HG02642 (cell line): ENCODE data around the gene FANCF.

Source experiments
- ATAC-seq: cut with Tn5 transposase; IDR thresholded peaks from one replicate; pipeline ENCODE4 v1.9.1; 2021; ENCODE audit warnings: mild to moderate bottlenecking; ENCODE audit not compliant: unreplicated experiment, poor library complexity

Gene FANCF

DNA sequence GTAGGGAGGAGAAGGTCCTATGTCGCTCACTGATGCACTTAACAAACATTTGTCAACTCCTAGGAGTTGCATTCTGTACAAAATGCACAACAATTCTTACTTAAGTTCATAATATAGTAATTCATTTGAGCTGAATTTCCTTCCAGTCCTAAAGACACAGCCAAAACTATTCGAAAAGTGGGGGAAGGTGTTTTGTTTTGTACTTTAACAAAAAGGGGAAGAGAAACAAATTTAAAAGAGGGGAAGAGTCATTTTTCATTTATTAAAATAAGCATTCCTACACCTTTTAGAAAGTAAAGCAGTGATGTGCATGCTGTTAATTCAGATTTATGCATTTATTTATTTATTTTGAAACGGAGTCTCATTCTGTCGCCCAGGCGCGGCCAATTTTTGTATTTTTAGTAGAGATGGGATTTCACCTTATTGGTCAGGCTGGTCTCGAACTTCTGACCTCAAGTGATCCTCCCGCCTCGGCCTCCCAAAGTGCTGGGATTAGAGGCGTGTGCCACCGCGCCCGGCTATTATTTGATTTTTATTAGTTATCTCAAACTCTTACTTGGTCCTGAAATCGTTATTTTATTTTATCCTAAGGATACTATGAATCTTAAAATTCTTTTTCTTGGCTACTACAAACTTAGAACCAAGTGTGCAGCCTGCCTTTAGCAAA, 1.1 kb upstream of the FANCF start:
- ATAC-seq, result no peak

DNA sequence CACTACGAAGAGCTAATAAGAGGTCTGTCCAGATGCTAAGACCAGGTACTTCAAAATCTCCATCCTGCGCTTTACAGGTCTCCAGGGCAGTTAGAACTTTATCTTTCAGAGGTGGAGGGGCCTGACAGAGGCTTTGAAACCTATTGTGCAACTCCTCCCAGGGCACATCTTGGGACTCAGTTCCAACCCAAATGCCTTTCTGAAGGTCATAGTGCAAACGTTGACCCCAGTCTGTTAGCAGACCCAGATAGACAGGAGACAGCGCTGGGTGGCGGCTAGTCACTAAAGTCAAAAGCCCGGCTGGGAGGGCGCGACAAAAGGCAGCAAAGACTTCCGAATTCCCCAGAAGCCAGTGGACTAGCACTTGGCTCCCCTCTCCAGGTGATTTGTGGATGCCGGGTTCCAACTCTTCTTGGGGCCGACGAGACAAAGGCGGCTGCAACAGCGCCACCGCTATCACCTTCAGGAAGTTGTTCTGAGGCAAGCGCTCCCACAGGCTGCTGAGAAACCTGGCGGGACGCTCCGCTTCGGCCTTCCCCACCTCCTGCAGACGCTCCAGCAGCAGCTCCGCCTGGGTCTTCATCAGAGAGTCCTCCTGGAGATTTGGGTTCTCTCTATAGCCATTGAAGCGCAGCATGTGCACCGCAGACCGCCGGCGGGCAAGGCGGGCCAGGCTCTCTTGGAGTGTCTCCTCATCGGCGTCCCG, 728 bp downstream of the FANCF start:
- peak; percentile 61 for ATAC-seq

DNA sequence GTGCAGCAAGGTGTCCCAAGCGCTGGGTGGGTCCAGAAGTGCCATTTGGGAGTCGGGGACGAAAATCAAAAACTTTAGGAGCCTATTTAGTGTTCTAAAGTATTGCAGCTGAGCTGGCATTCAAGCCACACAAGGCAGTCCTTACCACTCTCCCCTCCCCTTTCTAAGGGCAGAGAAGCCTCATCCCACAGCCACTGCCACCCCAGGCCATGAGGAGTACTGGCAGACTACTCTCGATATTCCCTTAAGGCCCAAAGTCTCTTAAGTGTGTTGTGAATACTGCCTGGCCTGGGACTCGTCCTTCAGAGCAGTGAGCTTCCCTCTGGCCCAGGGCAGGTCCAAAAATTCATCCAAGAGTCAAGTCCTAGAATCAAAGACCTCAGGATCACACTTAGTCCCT, 7.8 kb downstream of the FANCF start:
- ATAC-seq, result no peak

DNA sequence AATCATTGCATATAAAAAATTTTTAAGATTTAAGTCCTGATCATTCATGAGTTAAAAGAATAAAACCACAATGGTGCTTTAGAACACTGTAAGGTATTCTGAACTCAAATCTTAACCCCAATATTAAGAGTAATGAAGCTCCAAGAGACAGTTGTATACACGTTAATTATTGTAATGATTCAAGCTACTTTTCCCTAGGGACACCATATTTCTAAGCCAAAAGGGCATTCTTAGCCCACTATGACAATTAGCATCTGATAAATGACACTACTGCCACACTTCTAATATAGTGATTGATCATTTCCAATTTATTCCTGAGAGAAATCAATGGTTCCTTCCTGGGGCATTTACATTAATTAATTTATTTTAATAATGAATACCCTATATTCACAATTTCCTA, 21.7 kb downstream of the FANCF start:
- no peak for ATAC-seq

DNA sequence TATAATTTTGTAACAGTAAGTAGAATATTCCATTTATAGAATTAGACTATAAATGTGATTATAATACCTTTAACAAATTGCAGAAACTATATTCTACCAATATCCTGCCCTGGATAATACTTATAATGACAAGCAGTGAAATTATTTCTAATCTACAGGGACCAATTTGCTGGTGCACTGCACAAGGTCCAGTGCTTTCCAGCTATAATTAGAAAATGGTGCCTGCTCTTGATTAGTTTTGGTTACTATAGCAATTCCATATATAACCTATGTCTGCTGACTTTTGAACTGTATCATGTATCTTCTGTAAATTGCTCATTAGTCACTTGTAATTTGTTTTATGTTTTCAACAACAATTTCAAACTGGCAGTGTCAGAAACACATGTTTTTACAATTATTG, 23.1 kb downstream of the FANCF start:
- no peak for ATAC-seq

DNA sequence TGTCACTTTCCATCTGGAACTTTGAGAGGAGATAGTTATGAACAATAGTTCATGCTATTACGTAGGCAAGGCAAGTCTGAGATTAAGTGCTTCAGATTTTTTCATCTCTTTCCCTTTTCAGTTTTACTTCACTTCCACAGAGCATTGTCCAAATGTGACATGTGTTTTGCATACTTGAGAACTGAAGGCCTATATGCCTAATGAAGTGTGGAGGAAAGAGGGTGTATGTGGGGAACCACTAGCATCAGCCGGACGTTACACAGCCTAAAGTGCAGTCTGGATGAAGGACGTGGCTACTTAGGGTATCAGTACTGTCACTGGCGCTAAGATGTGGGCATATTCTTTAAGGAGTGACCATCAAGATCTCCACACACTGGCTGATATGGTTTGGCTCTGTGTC, 26.2 kb downstream of the FANCF start:
- ATAC-seq, result no peak

DNA sequence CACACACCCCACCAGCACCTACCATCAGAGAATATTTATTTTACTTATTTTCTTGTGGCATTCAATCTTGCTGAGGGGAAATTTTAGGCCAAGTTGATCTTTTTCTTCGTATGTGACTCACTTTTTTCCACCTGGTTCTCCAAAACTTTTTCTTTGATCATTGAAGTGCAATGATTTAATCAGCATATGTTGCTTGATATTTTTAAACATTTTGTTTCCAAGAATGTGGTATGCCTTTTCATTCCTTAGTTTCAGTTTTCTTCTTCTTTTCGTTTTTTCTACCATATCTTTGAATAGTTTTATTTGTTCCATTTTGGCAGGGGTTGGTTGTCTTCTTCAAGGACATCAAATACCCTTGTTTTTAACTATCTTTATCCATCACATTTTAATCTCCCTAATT, 28.6 kb downstream of the FANCF start:
- ATAC-seq, result no peak

DNA sequence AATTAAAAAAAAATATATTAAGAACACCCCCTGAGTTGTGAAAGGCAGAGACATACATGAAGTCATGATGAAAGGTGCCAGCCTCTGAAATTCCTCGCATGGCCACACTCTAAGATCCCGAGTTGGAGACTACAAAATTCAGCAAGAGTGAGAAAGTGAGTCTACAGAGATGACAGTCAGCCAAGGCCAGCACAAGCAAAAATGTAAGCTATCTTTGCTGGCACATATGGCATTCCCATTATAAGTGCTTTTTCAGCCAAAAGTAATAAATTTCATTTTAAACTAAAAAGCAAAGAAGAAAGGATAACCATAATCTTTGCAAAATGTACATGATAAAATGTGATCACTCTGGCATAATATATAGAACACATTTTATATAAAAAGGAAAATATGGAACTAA, 40.6 kb downstream of the FANCF start:
- ATAC-seq, result no peak

DNA sequence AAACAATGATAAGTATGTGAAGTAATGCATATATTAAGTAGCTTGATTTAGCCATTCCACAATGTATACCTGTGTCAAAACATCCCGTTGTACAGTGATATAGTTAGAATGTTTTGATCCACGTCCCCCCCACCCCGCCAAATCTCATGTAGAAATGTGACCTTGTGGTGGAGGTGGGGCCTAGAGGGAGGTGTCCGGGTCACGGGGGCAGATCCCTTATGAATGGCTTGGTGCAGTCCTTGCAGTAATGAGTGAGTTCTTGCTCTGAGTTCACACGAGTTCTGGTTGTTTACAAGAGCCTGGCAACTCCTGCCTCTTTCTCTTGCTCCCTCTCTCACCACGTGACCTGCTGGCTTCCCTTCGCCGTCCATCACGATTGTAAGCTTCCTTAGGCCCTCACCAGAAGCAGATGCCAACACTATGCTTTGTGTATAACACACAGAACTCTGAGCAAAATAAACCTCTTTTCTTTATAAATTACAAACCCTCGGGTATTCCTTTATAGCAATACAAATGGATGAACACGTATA, 41.6 kb downstream of the FANCF start:
- no peak for ATAC-seq

DNA sequence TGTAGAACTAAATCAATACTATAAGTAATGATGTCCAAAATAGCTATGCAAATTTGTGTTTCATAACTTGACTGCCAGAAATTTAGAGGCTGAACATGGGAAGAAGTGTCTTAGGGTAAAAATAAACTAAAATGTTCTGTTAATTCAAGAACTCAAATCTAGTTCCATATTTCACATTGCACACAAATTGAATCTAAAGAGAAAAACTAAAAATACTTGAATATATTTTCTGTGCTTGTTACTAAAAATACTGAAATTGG, 43.5 kb downstream of the FANCF start:
- no peak for ATAC-seq

DNA sequence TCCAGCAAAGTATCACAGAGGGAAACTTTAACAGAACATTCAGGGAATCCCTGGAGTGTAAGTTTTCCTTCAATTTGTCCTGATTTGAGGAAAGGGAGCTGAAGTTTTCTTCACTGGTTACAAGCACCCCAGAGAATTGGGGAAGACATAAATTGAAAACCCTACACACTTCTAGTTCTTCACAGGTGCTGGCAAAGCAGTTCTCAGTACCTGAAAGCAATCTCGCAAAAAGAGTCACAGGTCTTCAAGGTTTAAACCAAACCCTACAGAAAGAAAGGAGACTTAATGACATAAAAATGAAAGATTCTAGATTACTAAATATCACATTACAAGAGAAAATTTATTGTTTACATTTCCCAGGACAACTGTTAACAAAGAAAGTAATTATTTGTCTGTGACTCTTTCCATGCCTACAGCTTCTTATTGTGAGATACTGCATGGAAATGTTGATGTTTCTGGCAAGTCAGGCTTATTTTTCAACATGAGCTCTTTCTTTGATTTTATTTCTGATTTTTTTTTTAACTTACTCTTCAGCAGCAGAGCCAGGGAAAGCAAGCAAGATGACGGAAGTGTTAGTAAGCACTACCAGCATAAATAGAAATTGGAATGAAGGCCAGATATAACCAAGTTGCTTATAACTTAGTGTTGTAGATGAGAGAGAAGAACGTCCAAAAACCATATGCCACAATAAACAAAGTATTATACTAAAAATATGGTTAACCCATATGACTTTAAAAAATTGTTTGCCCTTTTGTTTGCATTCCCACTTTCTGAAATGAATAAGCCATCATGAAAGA, 44.1 kb downstream of the FANCF start:
- no peak for ATAC-seq

DNA sequence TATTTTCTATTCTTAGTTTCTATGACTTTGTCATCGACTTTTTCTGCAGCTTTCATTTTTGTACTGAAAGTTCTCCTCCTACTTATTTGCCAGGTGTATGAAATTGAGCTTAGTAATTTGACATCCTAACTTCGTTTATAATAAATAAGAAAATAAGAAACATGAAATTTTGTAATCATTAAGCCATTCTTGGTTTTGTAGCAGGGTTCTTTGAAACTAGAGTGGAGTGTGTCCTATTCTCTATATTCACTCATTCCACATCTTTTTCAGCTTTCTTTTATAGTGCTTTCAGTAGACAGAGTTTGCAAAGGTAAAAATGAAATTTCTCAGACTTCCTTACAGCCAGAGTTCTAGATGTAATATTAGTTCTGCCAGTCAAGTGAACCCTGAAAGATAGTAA, 47.8 kb downstream of the FANCF start:
- ATAC-seq, result no peak
